Thoracic aorta (tissue), 2 donors: ENCODE data around the gene APOC4. TPM values are rescaled to one million over a fixed set of nuclear protein-coding genes. Genes with fewer than 3 reads are reported as not detected.

Experiments used
- ATAC-seq: fragments of 150-250 bp; one replicate; pipeline ENCODE4 v1.8.0; 2017; ENCODE audit warnings: low read depth; ENCODE audit not compliant: insufficient number of reproducible peaks, low FRiP score
- DNase-seq: peaks from one replicate; pipeline ENCODE4 v3.0.0-alpha.2; 2020; ENCODE audit warnings: low spot score
- H3K27ac ChIP-seq, 2 donors: fragments of 200-600 bp; sonication (generic); 1 replicate in 1 of 2; 2 replicates in 1 of 2; pipeline ENCODE4 v1.5.1; 2016; ENCODE audit warnings: mild to moderate bottlenecking in 2 of 2, moderate library complexity in 2 of 2
- H3K27me3 ChIP-seq: fragments of 200-600 bp; sonication (generic); replicated peaks from 2 replicates; pipeline ENCODE4 v1.6.0; 2016; ENCODE audit warnings: mild to moderate bottlenecking; ENCODE audit not compliant: insufficient read depth
- H3K36me3 ChIP-seq: fragments of 200-600 bp; sonication (generic); one replicate; pipeline ENCODE4 v1.5.1; 2016
- H3K4me1 ChIP-seq, 2 donors: fragments of 200-600 bp; sonication (generic); 1 replicate in 1 of 2; 2 replicates in 1 of 2; pipeline versions ENCODE4 v1.5.1 to v1.6.0; 2016; ENCODE audit warnings: low read depth in 2 of 2, mild to moderate bottlenecking in 1 of 2; ENCODE audit not compliant: control insufficient read depth in 1 of 2
- H3K4me3 ChIP-seq: fragments of 200-600 bp; sonication (generic); 2 replicates; pipeline ENCODE4 v1.5.1; 2016; ENCODE audit warnings: mild to moderate bottlenecking
- H3K9me3 ChIP-seq: fragments of 200-600 bp; sonication (generic); 2 replicates; pipeline ENCODE4 v1.5.1; 2016
- total RNA-seq, 2 donors: library from RNA; depleted of rRNA; stranded (reverse); fragments of >200 nt; gene quantifications; one replicate each; pipeline versions ENCODE4 v1.1.0 to v1.2.3, GENCODE V29; 2016
- TF ChIP-seq, protein P1 (sequence below): fragments of 200-600 bp; sonication (generic); IDR thresholded peaks from one replicate; pipeline ENCODE4 v1.5.1; 2019; ENCODE audit warnings: antibody characterized with exemption

The APOC4 gene, protein sequence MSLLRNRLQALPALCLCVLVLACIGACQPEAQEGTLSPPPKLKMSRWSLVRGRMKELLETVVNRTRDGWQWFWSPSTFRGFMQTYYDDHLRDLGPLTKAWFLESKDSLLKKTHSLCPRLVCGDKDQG
- total RNA-seq = not detected

DNA sequence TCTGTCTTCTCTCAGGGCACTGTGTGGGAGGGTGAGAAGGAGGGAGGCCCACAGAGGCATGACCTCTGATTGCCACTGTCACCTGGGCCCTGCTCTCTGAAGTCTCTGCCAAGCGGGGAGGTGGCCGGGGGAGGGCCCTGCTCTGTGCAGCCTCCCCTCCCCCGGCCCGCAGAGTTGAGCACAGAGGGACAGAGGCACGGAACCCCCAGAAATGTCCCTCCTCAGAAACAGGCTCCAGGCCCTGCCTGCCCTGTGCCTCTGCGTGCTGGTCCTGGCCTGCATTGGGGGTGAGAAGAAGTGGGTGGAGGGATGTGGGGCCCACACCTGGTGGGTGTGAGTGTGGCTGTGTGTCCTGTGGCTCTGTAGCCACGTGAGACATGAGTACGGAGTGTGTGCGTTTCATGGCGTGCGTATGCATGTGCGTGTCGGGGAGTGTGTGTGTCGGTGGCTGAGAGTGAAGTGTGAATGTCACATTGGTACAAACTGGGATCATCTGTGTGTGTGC, at the start of gene APOC4:
Gene APOC4 (plus strand): TSS at position 171 of the 505 bp plus-strand sequence. CDS start 41 bp downstream, at position 212.
- no peak for ATAC-seq
- Histone ChIP-seq H3K27ac (no peak within 1 kb of the TSS), H3K36me3 (no peaks in the 10 kb centered on the region), H3K27me3 (no peaks in the 10 kb centered on the region), H3K9me3 (no peaks in the 10 kb centered on the region), H3K4me1 (no peaks in the 10 kb centered on the region), H3K4me3 (no peak within 1 kb of the TSS)
- TF ChIP-seq, protein P1, sequence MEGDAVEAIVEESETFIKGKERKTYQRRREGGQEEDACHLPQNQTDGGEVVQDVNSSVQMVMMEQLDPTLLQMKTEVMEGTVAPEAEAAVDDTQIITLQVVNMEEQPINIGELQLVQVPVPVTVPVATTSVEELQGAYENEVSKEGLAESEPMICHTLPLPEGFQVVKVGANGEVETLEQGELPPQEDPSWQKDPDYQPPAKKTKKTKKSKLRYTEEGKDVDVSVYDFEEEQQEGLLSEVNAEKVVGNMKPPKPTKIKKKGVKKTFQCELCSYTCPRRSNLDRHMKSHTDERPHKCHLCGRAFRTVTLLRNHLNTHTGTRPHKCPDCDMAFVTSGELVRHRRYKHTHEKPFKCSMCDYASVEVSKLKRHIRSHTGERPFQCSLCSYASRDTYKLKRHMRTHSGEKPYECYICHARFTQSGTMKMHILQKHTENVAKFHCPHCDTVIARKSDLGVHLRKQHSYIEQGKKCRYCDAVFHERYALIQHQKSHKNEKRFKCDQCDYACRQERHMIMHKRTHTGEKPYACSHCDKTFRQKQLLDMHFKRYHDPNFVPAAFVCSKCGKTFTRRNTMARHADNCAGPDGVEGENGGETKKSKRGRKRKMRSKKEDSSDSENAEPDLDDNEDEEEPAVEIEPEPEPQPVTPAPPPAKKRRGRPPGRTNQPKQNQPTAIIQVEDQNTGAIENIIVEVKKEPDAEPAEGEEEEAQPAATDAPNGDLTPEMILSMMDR = no peak
- DNase-seq = no peak

DNA sequence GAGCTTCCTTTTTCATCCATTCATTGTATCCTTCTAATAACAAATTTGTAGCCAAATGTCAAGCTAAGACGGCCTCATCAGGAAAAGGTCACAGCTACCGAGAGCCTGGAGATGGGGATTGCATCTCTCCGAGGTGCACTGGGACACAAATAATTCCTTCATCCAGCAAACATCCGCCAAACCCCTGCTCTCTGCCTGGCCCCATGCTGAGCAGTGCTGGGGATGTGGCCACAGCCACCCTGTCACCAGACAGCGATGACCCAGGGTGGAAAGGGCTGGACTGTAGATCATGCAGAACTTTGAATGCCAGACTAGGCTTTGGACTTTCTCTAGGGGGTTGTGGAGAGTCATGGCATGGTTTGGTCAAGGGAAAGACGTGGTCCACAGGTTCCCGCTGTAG, 49.1 kb upstream of the APOC4 start:
- ATAC-seq (no peak), DNase-seq (no peak)
- peaks cover 17 to 23% of the 10 kb centered on the region in 2 donors for H3K4me1 ChIP-seq

DNA sequence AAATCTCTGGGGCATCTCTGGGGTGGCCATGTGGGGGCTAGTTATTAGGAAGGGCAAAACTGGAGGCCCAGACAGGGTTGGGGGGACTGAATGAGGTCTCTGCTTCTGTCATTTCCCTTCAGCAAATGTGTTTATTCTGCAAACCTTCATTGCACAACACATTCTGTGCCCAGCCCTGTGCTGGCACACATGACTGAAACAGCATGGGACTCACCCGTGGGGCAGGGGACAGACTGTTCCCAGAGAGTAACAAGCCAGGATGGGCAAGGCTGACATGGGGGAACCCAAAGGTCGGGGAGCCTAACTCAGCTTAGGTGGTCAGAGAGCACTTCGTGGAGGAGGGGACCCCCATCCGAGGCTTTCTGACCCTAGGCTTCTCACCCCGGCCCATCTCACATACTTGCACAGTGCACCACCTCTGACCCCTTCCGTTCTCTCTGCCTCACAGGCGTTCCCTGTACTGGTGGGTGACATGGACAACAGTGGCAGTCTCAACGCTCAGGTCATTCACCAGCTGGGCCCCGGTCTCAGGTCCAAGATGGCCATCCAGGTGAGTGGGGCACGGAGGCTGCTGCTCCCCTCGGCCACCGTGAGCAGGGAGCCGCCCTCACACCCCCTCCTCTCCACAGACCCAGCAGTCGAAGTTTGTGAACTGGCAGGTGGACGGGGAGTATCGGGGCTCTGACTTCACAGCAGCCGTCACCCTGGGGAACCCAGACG, 48.5 kb upstream of the APOC4 start:
- Histone ChIP-seq H3K4me3 (no peak overlapping the region), H3K9me3 (no peaks in the 10 kb centered on the region), H3K36me3 (peaks cover 40% of the 10 kb centered on the region), H3K4me1 (peaks cover 17 to 23% of the 10 kb centered on the region in 2 donors), H3K27me3 (no peaks in the 10 kb centered on the region), H3K27ac (no peak overlapping the region)
- DNase-seq (no peak), ATAC-seq (no peak)
- TF ChIP-seq, protein P1 = no peak

More for the DNA sequence above, 49.1 kb upstream of the APOC4 start:
- peaks cover 42% of the 10 kb centered on the region for H3K36me3 ChIP-seq
- TF ChIP-seq, protein P1 = no peak
- no peaks in the 10 kb centered on the region for H3K9me3 ChIP-seq
- no peak overlapping the region for H3K27ac ChIP-seq
- no peaks in the 10 kb centered on the region for H3K27me3 ChIP-seq
- no peak overlapping the region for H3K4me3 ChIP-seq

DNA sequence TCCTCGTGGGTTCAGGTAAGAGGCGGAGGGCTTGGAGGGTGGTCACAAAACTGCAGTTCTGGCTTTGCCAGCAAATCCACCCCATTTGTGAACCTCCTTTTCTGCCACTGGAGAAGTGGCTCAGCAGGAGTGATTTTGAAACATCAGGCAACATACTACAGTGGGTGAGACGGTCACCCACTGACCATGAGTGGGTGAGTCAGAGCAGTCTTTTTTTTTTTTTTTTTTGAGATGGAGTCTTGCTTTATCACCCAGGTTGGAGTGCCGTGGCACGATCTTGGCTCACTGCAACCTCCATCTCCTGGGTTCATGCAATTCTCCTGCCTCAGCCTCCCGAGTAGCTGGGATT, 48.0 kb upstream of the APOC4 start:
- peaks cover 40% of the 10 kb centered on the region for H3K36me3 ChIP-seq
- TF ChIP-seq, protein P1 = no peak
- H3K9me3 ChIP-seq = no peaks in the 10 kb centered on the region
- H3K4me1 ChIP-seq = peaks cover 17 to 23% of the 10 kb centered on the region in 2 donors
- H3K4me3 ChIP-seq = no peak overlapping the region
- no peak overlapping the region for H3K27ac ChIP-seq
- DNase-seq (no peak), ATAC-seq (no peak)
- H3K27me3 ChIP-seq = no peaks in the 10 kb centered on the region

DNA sequence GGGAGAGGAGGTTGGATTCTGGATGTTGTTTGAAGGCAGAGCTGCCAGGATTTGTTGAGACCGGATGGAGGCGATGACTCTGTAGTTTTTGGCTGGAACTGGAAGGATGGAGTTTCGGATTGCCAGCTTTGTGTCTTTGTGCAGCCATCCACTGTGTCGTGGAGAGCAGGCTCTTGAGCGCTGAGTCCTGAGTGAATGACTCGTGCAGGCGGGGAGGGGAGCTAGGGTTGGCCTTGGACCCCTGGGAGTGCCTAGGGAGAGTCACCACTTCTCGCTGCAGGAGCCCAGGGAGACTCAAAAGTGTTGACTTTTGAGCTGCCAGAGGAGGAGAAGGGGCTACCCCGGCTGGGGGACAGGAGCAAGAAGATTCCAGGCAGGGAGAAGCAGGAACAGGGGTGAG, 47.1 kb upstream of the APOC4 start:
- H3K27me3 ChIP-seq = no peaks in the 10 kb centered on the region
- no peak overlapping the region for H3K4me3 ChIP-seq
- TF ChIP-seq, protein P1 = no peak
- H3K9me3 ChIP-seq = no peaks in the 10 kb centered on the region
- DNase-seq (no peak), ATAC-seq (no peak)
- H3K4me1 ChIP-seq = peaks cover 12 to 16% of the 10 kb centered on the region in 2 donors
- H3K27ac ChIP-seq = no peak overlapping the region
- peaks cover 41% of the 10 kb centered on the region for H3K36me3 ChIP-seq
